Neural cell (in vitro differentiated cells): ENCODE measurements around the gene BMP7.

Experiments used
- EP300 ChIP-seq: fragments of 450-650 bp; conservative IDR thresholded peaks from 2 replicates; pipeline ENCODE4 v1.6.1; 2014; ENCODE audit warnings: antibody characterized with exemption, mild to moderate bottlenecking, moderate library complexity; ENCODE audit not compliant: poor library complexity, severe bottlenecking
- EZH2 ChIP-seq: fragments of 200-600, 300-800 bp; shearing (Covaris generic), sonication (generic); IDR thresholded peaks from 2 replicates; pipeline ENCODE4 v1.6.1; 2014; ENCODE audit warnings: antibody characterized with exemption, low read length, borderline replicate concordance, mild to moderate bottlenecking; ENCODE audit not compliant: insufficient read depth, poor library complexity, severe bottlenecking
- MXI1 ChIP-seq: fragments of 450-650 bp; conservative IDR thresholded peaks from 2 replicates; pipeline ENCODE4 v1.6.1; 2014; ENCODE audit warnings: antibody characterized with exemption, mild to moderate bottlenecking; ENCODE audit not compliant: poor library complexity, severe bottlenecking
- POLR2AphosphoS5 ChIP-seq: IDR thresholded peaks from 2 replicates; pipeline ENCODE4 v1.6.1; 2012
- RAD21 ChIP-seq: fragments of 450-650 bp; conservative IDR thresholded peaks from 2 replicates; pipeline ENCODE4 v1.6.1; 2014; ENCODE audit warnings: antibody characterized with exemption, mild to moderate bottlenecking, moderate library complexity
- SMC3 ChIP-seq: fragments of 450-650 bp; conservative IDR thresholded peaks from 2 replicates; pipeline ENCODE4 v1.6.1; 2014; ENCODE audit warnings: antibody characterized with exemption, mild to moderate bottlenecking, moderate library complexity; ENCODE audit not compliant: poor library complexity
- TAF1 ChIP-seq: IDR thresholded peaks from 2 replicates; pipeline ENCODE4 v1.6.1; 2012; ENCODE audit warnings: low read depth
- TF ChIP-seq, protein P1 (sequence below): fragments of 450-650 bp; IDR thresholded peaks from 2 replicates; pipeline ENCODE4 v1.5.1; 2014; ENCODE audit warnings: antibody characterized with exemption, mild to moderate bottlenecking, moderate library complexity; ENCODE audit not compliant: poor library complexity, severe bottlenecking
- TF ChIP-seq, protein P2 (sequence below): IDR thresholded peaks from 2 replicates; pipeline ENCODE4 v1.6.1; 2012; ENCODE audit warnings: borderline replicate concordance

DNA sequence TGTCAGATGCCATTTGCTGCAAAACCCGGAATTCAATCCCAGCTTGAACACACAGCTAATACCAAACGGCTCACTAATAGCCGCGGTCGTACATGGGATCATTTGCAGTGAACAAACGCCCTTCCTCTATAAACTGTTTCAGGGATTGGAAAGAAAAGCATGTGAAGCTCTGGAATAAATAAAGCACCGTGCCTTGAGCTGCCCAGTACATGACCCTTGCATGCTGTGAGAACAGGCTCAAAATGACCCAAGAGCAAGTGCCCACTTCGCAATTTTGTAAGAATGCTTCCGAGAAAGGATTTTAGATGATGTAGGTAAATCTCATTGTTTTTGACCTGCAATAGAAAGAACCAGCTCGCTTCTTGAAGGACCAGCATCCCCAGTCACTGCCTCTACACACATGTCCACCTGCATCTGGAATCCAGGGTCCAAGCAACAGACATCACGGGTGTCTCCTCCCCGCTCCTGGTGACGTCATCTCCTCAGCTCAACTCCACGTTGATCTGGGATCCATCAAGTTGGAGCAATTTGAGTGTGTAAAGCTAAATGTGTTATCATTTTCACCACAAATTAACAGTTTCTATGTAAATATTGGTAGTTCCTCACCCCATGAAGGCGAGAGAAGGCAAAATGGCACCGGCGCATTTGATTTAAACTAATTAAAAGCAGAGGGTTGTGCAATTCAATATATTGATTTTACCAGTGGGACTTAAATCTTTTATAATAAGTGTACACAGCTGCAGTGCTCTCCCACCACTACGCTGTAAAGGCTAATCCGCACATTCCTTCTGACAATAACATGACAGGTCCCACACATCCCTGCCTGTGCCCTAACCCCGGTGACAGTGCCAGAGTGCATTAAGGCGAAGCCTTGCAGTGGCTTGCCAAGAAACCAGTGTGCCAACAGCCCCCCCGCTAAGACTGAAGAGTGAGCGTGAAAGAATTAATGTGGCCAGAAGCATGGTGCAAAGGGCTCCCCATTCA is 6.2 kb downstream of the BMP7 start:
- TF ChIP-seq EZH2 (no peak), RAD21 (no peak), TAF1 (no peak), SMC3 (no peak), POLR2AphosphoS5 (no peak), EP300 (no peak), MXI1 (no peak)
- TF ChIP-seq, protein P1, sequence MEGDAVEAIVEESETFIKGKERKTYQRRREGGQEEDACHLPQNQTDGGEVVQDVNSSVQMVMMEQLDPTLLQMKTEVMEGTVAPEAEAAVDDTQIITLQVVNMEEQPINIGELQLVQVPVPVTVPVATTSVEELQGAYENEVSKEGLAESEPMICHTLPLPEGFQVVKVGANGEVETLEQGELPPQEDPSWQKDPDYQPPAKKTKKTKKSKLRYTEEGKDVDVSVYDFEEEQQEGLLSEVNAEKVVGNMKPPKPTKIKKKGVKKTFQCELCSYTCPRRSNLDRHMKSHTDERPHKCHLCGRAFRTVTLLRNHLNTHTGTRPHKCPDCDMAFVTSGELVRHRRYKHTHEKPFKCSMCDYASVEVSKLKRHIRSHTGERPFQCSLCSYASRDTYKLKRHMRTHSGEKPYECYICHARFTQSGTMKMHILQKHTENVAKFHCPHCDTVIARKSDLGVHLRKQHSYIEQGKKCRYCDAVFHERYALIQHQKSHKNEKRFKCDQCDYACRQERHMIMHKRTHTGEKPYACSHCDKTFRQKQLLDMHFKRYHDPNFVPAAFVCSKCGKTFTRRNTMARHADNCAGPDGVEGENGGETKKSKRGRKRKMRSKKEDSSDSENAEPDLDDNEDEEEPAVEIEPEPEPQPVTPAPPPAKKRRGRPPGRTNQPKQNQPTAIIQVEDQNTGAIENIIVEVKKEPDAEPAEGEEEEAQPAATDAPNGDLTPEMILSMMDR: no peak
- TF ChIP-seq, protein P2, sequence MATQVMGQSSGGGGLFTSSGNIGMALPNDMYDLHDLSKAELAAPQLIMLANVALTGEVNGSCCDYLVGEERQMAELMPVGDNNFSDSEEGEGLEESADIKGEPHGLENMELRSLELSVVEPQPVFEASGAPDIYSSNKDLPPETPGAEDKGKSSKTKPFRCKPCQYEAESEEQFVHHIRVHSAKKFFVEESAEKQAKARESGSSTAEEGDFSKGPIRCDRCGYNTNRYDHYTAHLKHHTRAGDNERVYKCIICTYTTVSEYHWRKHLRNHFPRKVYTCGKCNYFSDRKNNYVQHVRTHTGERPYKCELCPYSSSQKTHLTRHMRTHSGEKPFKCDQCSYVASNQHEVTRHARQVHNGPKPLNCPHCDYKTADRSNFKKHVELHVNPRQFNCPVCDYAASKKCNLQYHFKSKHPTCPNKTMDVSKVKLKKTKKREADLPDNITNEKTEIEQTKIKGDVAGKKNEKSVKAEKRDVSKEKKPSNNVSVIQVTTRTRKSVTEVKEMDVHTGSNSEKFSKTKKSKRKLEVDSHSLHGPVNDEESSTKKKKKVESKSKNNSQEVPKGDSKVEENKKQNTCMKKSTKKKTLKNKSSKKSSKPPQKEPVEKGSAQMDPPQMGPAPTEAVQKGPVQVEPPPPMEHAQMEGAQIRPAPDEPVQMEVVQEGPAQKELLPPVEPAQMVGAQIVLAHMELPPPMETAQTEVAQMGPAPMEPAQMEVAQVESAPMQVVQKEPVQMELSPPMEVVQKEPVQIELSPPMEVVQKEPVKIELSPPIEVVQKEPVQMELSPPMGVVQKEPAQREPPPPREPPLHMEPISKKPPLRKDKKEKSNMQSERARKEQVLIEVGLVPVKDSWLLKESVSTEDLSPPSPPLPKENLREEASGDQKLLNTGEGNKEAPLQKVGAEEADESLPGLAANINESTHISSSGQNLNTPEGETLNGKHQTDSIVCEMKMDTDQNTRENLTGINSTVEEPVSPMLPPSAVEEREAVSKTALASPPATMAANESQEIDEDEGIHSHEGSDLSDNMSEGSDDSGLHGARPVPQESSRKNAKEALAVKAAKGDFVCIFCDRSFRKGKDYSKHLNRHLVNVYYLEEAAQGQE: no peak
